Mesendoderm (in vitro differentiated cells): Measurements from ENCODE around the gene RPL7L1.

Experiments used
- DNase-seq: peaks from one replicate; pipeline ENCODE4 v3.0.0; 2013
- H2AK5ac ChIP-seq: 2 replicates; pipeline ENCODE4 v1.6.1; 2013; ENCODE audit warnings: low read length, inconsistent platforms
- H2BK120ac ChIP-seq: 2 replicates; pipeline ENCODE4 v1.6.1; 2013; ENCODE audit warnings: low read depth, mild to moderate bottlenecking, low read length, moderate library complexity, mixed read lengths
- H2BK15ac ChIP-seq: replicated peaks from 2 replicates; pipeline ENCODE4 v1.6.1; 2013; ENCODE audit warnings: low read depth, mild to moderate bottlenecking, moderate library complexity
- H2BK5ac ChIP-seq: 2 replicates; pipeline ENCODE4 v1.6.1; 2013; ENCODE audit warnings: low read length, inconsistent platforms
- H3K18ac ChIP-seq: 2 replicates; pipeline ENCODE4 v1.6.1; 2013; ENCODE audit warnings: mild to moderate bottlenecking, low read length, mixed read lengths
- H3K23ac ChIP-seq: one replicate; pipeline ENCODE4 v1.6.1; 2013; ENCODE audit warnings: low read length
- H3K27ac ChIP-seq: 2 replicates; pipeline ENCODE4 v1.5.1; 2013; ENCODE audit warnings: low read depth, mild to moderate bottlenecking, inconsistent platforms, low read length, moderate library complexity
- H3K27me3 ChIP-seq: 2 replicates; pipeline ENCODE4 v1.6.1; 2013; ENCODE audit warnings: low read length, control low read depth, mild to moderate bottlenecking, inconsistent platforms; ENCODE audit not compliant: insufficient read depth, poor library complexity
- H3K36me3 ChIP-seq: 2 replicates; pipeline ENCODE4 v1.6.1; 2013; ENCODE audit warnings: low read length, inconsistent platforms; ENCODE audit not compliant: control insufficient read depth, insufficient read depth
- H3K4ac ChIP-seq: one replicate; pipeline ENCODE4 v1.6.1; 2013; ENCODE audit warnings: low read depth, mild to moderate bottlenecking, low read length, moderate library complexity
- H3K4me1 ChIP-seq: 2 replicates; pipeline ENCODE4 v1.6.1; 2013; ENCODE audit warnings: low read depth, low read length, inconsistent platforms; ENCODE audit not compliant: control insufficient read depth
- H3K4me2 ChIP-seq: 2 replicates; pipeline ENCODE4 v1.6.1; 2013; ENCODE audit warnings: low read length
- H3K4me3 ChIP-seq: 2 replicates; pipeline ENCODE4 v1.5.1; 2013; ENCODE audit warnings: mild to moderate bottlenecking, low read length
- H3K56ac ChIP-seq: one replicate; pipeline ENCODE4 v1.6.1; 2013; ENCODE audit warnings: low read length
- H3K79me1 ChIP-seq: 2 replicates; pipeline ENCODE4 v1.6.1; 2013; ENCODE audit warnings: low read length, inconsistent platforms
- H3K79me2 ChIP-seq: 2 replicates; pipeline ENCODE4 v1.6.1; 2013; ENCODE audit warnings: mild to moderate bottlenecking, low read length; ENCODE audit not compliant: control insufficient read depth, insufficient read depth
- H3K9ac ChIP-seq: 2 replicates; pipeline ENCODE4 v1.6.1; 2013; ENCODE audit warnings: low read length, inconsistent platforms
- H4K5ac ChIP-seq: one replicate; pipeline ENCODE4 v1.6.1; 2013; ENCODE audit warnings: low read length
- H4K8ac ChIP-seq: one replicate; pipeline ENCODE4 v1.6.1; 2013; ENCODE audit warnings: low read depth, mild to moderate bottlenecking, control low read depth, low read length, moderate library complexity
- WGBS: extraction: QIAGEN DNeasy Blood & Tissue Kit; methylation state at CpG from one replicate; pipeline ENCODE4 v1.1.7; 2013; ENCODE audit warnings: low lambda C conversion rate, missing lambda C conversion rate; ENCODE audit not compliant: insufficient coverage; ENCODE audit errors: extremely low coverage; 5-methylcytosine and 5-hydroxymethylcytosine counted together

RPL7L1 gene

DNA sequence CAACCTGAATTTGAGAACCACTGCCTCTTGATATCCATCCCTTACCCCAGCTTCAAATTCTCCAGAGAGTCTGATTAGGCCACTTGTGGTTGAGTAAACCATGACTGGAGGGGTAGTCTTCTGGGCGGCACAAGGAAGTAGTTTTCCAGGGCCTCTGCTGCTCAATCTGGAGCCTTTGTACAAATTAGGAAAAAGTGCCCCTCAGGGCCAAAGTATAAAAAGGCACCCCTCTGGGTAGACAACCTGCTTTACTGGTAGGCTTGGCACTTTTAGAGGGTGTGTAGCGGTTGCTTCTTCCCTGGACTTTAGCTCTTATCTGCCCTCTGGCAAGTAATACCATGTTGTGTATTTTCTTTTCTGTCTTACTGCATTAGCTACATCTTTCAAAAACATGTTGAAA, 32.9 kb upstream of the RPL7L1 start:
- no peak for DNase-seq
- Histone ChIP-seq H3K4me2 (no peak overlapping the region), H4K5ac (no peak overlapping the region), H4K8ac (no peak overlapping the region), H3K79me1 (no peaks in the 10 kb centered on the region), H3K36me3 (no peaks in the 10 kb centered on the region), H3K27me3 (no peaks in the 10 kb centered on the region), H3K79me2 (no peaks in the 10 kb centered on the region), H3K4me1 (no peaks in the 10 kb centered on the region), H3K56ac (no peak overlapping the region), H3K18ac (no peak overlapping the region), H2BK120ac (no peak overlapping the region), H2BK5ac (no peak overlapping the region), H2AK5ac (no peak overlapping the region), H2BK15ac (no peak overlapping the region), H3K27ac (no peak overlapping the region), H3K4ac (no peak overlapping the region), H3K4me3 (no peak overlapping the region), H3K9ac (no peak overlapping the region), H3K23ac (no peak overlapping the region)
- no CpG with 5 or more reads among the region's 2 CpGs for WGBS

DNA sequence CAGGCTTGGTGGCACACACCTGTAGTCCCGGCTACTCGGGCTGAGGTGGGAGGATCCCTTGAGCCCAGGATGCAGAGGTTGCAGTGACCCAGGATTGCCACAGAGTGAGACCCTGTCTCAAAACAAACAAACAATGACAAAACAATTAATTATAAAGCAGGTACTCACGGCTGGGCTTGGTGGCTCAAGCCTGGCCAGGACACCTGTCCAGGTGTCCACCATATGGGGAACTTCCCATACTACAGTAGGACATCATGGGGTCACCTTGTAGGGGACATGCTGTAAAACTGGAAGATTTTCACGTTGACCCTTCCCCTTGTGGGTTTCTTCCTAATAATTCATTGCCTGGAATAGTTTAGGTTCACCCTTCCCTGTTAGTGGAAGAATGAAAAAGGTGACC, 30.7 kb upstream of the RPL7L1 start:
- WGBS = no CpG with 5 or more reads among the region's 4 CpGs

DNA sequence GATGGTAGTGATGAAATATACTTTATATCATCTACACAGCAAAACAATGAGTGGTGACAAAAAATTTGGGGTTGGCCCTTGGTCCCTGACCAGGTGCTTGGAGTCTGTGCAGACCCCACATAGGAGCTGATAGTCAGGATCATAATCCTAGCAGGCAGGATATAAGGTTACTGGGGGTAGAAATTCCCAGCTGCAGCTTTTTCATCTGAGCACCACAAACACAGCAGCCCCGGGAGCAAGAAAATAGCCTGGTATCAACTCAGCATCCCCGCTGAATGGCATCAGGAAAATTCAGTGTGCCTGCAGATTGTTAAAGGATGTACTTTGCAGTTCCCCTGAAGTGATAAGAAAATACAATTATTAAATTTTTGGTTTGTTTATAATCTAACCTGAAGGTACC, 27.8 kb upstream of the RPL7L1 start:
- Histone ChIP-seq H3K27ac (no peak overlapping the region), H3K79me1 (no peaks in the 10 kb centered on the region), H3K27me3 (no peaks in the 10 kb centered on the region), H3K4me1 (no peaks in the 10 kb centered on the region), H3K4me2 (no peak overlapping the region), H3K56ac (no peak overlapping the region), H4K8ac (no peak overlapping the region), H4K5ac (no peak overlapping the region), H2BK5ac (no peak overlapping the region), H2BK15ac (no peak overlapping the region), H3K4ac (no peak overlapping the region), H3K18ac (no peak overlapping the region), H3K9ac (no peak overlapping the region), H3K79me2 (no peaks in the 10 kb centered on the region), H2AK5ac (no peak overlapping the region), H2BK120ac (no peak overlapping the region), H3K23ac (no peak overlapping the region), H3K36me3 (no peaks in the 10 kb centered on the region), H3K4me3 (no peak overlapping the region)
- no peak for DNase-seq
- no CpG with 5 or more reads among the region's 2 CpGs for WGBS

More for the DNA sequence above, 30.7 kb upstream of the RPL7L1 start:
- H3K4me1 ChIP-seq = no peaks in the 10 kb centered on the region
- no peak overlapping the region for H3K23ac ChIP-seq
- H2AK5ac ChIP-seq = no peak overlapping the region
- no peak overlapping the region for H3K56ac ChIP-seq
- H2BK120ac ChIP-seq = no peak overlapping the region
- H3K79me1 ChIP-seq = no peaks in the 10 kb centered on the region
- H3K9ac ChIP-seq = no peak overlapping the region
- no peak for DNase-seq
- no peak overlapping the region for H3K4me3 ChIP-seq
- no peak overlapping the region for H3K4me2 ChIP-seq
- no peaks in the 10 kb centered on the region for H3K79me2 ChIP-seq
- H2BK5ac ChIP-seq = no peak overlapping the region
- H3K27me3 ChIP-seq = no peaks in the 10 kb centered on the region
- H2BK15ac ChIP-seq = no peak overlapping the region
- H3K18ac ChIP-seq = no peak overlapping the region
- H3K36me3 ChIP-seq = no peaks in the 10 kb centered on the region
- H3K27ac ChIP-seq = no peak overlapping the region
- H3K4ac ChIP-seq = no peak overlapping the region
- H4K8ac ChIP-seq = no peak overlapping the region
- H4K5ac ChIP-seq = no peak overlapping the region

DNA sequence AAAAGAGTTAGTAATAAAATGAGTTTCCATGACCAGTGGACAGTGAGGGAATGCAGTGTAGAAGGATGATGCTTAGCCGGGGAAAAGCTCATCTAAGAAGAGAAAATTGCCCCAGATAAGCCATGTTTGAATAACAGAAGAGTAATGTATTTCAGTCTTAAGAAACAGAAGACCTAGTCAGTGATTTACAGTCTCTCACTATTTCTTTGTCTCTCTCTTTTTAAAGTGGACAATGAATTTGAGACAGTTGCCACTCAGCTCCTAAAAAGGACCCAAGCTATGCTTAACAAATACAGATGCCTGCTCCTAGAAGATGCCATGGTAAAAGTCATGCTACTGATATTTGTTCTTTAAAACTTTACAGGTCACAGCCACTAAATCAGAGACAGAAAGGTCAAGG, 19.4 kb upstream of the RPL7L1 start:
- no peak overlapping the region for H3K56ac ChIP-seq
- H3K27ac ChIP-seq = no peak overlapping the region
- H3K4me3 ChIP-seq = no peak overlapping the region
- no peak overlapping the region for H3K18ac ChIP-seq
- no peaks in the 10 kb centered on the region for H3K79me2 ChIP-seq
- no peak for DNase-seq
- H3K23ac ChIP-seq = no peak overlapping the region
- no peaks in the 10 kb centered on the region for H3K79me1 ChIP-seq
- no peak overlapping the region for H3K4ac ChIP-seq
- no peaks in the 10 kb centered on the region for H3K4me1 ChIP-seq
- no peak overlapping the region for H2AK5ac ChIP-seq
- H4K8ac ChIP-seq = no peak overlapping the region
- H3K4me2 ChIP-seq = no peak overlapping the region
- H2BK15ac ChIP-seq = no peak overlapping the region
- no CpG with 5 or more reads among the region's 1 CpG for WGBS
- no peaks in the 10 kb centered on the region for H3K27me3 ChIP-seq
- peaks cover 2% of the 10 kb centered on the region for H3K36me3 ChIP-seq
- H2BK5ac ChIP-seq = no peak overlapping the region
- no peak overlapping the region for H2BK120ac ChIP-seq
- no peak overlapping the region for H3K9ac ChIP-seq
- H4K5ac ChIP-seq = no peak overlapping the region

DNA sequence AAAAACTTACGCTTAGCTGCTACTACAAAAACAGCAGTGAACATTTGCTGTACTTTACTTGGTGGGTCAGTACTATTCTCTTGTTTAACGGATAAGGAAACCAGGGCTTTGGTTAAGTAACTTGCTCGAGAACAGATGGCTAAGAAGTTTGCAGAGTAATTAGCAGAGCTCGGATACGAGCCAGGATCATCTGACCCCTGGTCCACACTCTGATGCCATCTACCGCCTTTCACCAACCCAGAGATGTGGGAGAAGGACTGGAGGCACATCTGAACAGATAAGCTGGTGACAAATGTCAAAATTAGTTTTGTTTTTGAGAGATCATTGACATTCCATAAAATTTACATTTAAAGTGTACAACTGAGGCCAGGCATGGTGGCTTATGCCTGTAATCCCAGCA, 18.9 kb upstream of the RPL7L1 start:
- Histone ChIP-seq H4K8ac (no peak overlapping the region), H3K4me3 (no peak overlapping the region), H2AK5ac (no peak overlapping the region), H2BK120ac (no peak overlapping the region), H3K23ac (no peak overlapping the region), H3K4me2 (no peak overlapping the region), H3K9ac (no peak overlapping the region), H2BK5ac (no peak overlapping the region), H3K4me1 (no peaks in the 10 kb centered on the region), H3K27me3 (no peaks in the 10 kb centered on the region), H3K79me2 (no peaks in the 10 kb centered on the region), H3K36me3 (peaks cover 2% of the 10 kb centered on the region), H2BK15ac (no peak overlapping the region), H4K5ac (no peak overlapping the region), H3K56ac (no peak overlapping the region), H3K27ac (no peak overlapping the region), H3K4ac (no peak overlapping the region), H3K79me1 (no peaks in the 10 kb centered on the region), H3K18ac (no peak overlapping the region)
- WGBS = no CpG with 5 or more reads among the region's 6 CpGs
- no peak for DNase-seq

DNA sequence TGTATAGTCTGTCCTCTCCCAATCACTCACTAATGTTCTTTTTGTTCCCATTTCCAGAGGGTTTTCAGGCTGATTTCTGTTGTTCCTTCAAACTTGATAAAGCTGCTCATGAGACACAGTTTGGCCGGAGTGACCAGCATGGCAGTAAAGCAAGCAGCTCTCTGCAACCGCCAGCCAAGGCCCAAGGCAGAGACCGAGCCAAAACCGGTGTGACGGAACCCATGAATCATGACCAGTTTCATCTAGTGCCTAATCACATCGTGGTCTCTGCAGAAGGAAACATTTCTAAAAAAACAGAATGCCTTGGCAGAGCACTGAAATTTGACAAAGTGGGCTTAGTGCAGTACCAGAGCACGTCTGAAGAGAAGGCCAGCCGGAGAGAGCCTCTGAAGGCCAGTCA, 14.8 kb upstream of the RPL7L1 start:
- no peak overlapping the region for H3K18ac ChIP-seq
- no peak overlapping the region for H2BK15ac ChIP-seq
- no peak overlapping the region for H2AK5ac ChIP-seq
- H4K8ac ChIP-seq = no peak overlapping the region
- no CpG with 5 or more reads among the region's 8 CpGs for WGBS
- no peaks in the 10 kb centered on the region for H3K79me2 ChIP-seq
- no peak overlapping the region for H4K5ac ChIP-seq
- no peak overlapping the region for H3K27ac ChIP-seq
- H3K23ac ChIP-seq = no peak overlapping the region
- no peak overlapping the region for H2BK120ac ChIP-seq
- no peaks in the 10 kb centered on the region for H3K79me1 ChIP-seq
- H2BK5ac ChIP-seq = no peak overlapping the region
- no peak overlapping the region for H3K56ac ChIP-seq
- H3K4me1 ChIP-seq = no peaks in the 10 kb centered on the region
- no peaks in the 10 kb centered on the region for H3K27me3 ChIP-seq
- no peak for DNase-seq
- H3K36me3 ChIP-seq = peaks cover 2% of the 10 kb centered on the region
- H3K4me2 ChIP-seq = no peak overlapping the region
- no peak overlapping the region for H3K4me3 ChIP-seq
- H3K4ac ChIP-seq = no peak overlapping the region
- no peak overlapping the region for H3K9ac ChIP-seq
